GM18498 (cell line): ENCODE measurements around the gene SCGB1C1.

Experiments used
- ATAC-seq: cut with Tn5 transposase; IDR thresholded peaks from one replicate; pipeline ENCODE4 v1.9.1; 2021; ENCODE audit warnings: mild to moderate bottlenecking, moderate library complexity; ENCODE audit not compliant: unreplicated experiment

SCGB1C1 gene

DNA sequence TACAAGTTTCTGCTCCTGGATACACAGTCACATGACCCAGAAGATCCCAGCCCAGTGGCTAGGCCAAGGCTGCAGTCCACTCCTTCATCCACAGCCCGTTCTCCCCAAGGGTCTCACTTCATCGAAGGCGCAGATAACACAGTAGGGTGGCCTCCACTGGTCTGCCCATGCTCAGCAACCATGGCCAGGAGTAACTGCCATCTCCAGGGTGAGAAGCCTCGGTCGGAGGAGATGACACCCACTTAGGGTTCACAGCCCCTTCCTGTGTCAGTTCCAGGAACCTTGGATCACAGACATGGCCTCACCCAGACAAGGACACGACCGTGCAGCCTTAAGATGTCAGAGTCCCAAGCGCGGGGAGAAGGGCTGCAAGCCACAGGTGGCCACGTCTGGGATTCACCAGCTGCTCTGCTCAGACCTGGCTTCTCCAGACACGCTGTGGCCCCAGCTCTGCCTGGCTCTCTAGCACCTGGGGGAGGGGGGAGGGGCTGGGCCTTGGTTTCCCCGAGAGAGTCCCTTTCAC lies 11.8 kb downstream of the SCGB1C1 start:
- no peak for ATAC-seq

DNA sequence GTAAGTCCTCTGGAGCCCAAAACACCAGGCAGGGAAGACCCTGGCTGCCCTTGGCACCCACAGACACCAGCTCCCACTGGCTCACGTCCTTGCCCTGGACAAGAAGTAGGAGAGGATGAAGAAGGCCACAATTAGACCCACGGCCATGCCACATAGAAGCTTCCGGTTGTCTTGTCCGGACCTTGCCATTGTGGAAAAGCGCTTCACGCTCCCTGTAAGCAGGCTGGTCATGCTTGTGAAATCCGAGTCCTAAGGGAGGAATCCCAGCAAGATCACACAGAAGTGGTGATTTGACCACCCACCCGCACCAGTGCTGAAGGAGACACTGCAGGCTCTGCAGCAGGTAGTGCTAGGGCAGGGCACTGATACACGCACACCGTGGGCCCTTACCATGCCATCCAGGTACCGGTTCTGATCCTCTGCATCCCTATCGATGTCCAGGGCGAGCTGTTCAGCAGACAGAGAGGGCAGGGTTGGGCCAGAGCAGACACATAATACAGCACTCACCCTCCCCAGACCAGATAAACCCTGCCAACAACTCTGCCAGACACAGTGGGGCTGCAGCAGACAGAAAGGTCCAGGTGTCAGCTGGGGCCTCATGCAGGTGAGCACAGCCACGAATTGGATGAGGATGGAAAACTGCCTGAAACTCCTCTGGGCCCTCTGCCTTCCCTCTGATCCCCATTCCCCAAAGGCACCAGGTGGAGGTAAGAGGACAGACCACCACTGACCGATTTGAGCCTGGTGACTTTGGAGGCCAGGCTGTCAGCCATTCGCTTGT lies 12.5 kb downstream of the SCGB1C1 start:
- no peak for ATAC-seq

DNA sequence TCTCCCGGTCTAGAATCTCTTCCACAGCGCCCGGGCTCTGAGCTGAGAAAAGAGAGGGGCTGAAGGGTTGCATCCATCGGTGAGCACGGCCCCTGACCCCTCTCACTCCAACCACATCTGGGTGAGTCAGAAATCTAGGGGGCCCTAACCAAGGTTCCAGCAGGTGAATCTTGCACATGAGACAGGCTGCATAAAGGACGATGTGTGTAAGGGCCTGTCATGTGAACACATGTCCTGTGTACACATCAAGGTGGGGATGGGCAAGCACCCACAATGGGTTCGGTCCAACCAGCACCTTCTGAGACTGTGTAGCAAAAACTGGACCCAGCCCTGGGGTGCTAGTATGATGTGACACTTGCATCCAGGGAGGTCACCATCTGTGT lies 13.1 kb downstream of the SCGB1C1 start:
- no peak for ATAC-seq

DNA sequence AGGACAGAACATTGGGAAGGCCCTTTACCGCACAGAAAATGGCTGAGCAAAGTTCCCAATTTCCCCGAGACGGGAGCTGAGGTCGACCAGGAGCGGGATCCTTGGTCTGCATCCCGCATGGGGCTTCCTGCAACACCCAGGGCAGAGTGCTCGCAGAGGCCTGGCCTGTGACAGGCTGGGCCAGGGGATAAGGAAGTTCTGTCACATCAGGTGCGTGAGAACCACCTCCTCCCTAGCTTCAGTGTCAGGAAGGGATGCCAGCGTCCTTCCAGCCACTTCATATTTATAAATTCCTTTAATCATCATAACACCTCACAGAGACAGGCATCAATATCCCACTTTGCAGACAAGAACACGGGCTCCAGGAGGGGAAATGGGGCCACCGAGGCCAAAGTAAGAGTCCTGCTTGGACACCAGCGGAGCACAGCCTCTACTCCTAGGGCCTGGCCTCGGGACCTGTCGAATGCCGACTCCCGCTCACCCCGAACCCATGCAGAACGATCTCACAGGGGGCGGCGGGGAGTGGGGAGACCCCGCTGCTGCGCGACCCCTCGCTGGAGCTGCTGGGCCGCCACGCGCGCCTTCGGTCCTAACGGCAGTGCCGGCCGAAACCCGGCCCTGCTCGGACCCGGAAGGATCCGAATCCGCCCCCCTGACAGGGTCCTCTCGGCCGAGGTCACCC lies 13.8 kb downstream of the SCGB1C1 start:
- ATAC-seq: peak; percentile 1

DNA sequence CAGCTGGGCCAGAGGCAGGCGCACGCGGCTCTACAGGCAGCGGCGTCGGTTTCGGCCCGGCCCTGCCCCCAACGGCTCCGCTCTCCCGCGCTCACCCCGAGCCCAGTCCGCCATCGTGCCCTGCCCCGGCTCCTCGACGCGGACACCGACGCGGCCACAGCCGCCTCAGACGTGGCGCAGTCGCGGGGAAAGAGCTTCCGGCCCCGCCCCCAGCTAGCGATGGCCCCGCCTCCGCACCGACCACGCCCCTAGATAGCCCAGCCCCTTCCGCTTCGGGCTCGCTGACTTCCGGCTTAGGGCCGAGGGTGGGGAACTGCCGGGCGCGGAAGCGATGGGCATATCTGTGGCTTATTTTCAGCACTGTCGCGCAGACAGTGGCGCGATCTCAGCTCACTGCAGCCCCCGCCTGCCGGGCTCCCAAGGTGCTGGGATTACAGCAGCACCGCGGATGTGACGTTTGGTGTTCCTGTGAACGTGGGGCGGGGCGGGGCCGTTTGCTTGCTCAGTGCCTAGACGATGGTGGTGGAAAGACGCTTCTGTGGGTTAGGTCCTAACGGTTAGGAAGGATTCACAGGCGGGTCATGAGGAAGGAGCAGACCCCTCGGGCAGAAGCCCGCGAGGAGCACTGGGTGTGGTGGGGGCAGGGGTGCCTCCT lies 14.5 kb downstream of the SCGB1C1 start, which contains the start of the genes BET1L and RIC8A:
TSS of gene BET1L (minus strand) at position 192 of the 655 bp plus-strand sequence. CDS start at position 114, 78 bp downstream.
TSS of gene RIC8A (plus strand) at position 501 of the 655 bp plus-strand sequence. CDS start 1,147 bp downstream, outside the sequence.
- ATAC-seq: peak; percentile 79

DNA sequence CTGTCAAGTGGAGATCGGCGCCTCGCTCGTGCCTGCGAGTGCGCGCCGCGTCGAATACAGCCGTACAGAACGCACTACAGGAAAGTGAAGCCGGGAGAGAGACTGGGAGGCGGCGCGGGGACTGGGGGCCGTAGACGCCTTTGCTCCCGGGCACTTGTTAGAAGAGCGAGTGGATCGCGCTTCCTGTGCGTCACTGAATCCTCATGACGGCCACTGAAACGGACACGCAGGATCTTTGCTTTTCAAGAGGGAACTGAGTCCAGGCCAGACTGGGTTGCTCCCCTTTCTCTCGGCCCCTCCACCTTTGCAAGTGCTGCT lies 14.9 kb downstream of the SCGB1C1 start:
- peak; percentile 1 for ATAC-seq

DNA sequence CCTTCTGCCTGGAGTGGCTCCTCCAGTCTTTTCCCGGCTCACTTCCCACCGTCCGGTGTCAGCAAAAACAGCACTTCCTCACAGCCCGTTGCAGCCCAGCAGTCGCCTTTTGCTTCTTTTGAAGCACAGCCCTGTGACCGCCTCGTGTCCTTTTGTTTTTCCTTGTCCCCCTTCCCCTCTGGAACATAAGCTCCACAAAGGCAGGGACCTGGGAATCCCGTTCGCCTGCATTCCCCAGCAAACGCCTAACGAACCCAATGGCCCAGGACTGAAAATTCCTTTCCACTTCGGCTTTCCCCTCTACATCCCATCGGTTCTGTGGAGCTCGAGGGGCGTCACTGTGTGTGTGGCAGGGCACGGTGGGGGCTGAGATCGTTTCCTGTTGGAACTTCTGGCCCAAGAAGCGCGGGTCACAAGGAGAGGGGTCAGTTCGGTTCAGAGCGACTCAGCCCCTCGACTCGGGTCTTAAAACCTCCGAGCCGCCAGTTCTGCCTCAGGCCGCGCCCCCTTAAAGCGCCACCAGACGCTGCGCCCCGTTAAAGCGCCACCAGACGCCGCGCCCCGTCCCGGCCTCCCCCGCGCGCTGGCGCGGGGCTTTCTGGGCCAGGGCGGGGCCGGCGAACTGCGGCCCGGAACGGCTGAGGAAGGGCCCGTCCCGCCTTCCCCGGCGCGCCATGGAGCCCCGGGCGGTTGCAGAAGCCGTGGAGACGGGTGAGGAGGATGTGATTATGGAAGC lies 15.5 kb downstream of the SCGB1C1 start:
- ATAC-seq: peak; percentile 46

DNA sequence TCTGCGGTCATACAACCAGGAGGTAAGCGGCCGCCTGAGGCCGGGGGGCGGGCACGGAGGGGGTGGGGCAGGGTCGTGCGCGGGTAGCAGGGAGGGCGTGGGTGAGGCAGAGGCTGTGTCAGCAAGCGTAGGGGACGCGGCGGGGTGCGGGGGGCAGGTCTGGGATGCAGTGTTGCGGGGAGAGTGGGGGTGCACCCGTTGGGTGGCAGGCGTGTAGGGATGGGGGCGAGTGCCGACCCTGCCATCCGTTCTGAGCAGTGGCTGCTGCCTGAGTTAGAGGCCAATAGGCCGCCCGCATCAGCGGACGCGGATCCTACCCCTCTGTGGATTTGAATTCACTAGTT lies 16.0 kb downstream of the SCGB1C1 start:
- ATAC-seq: peak; percentile 0

DNA sequence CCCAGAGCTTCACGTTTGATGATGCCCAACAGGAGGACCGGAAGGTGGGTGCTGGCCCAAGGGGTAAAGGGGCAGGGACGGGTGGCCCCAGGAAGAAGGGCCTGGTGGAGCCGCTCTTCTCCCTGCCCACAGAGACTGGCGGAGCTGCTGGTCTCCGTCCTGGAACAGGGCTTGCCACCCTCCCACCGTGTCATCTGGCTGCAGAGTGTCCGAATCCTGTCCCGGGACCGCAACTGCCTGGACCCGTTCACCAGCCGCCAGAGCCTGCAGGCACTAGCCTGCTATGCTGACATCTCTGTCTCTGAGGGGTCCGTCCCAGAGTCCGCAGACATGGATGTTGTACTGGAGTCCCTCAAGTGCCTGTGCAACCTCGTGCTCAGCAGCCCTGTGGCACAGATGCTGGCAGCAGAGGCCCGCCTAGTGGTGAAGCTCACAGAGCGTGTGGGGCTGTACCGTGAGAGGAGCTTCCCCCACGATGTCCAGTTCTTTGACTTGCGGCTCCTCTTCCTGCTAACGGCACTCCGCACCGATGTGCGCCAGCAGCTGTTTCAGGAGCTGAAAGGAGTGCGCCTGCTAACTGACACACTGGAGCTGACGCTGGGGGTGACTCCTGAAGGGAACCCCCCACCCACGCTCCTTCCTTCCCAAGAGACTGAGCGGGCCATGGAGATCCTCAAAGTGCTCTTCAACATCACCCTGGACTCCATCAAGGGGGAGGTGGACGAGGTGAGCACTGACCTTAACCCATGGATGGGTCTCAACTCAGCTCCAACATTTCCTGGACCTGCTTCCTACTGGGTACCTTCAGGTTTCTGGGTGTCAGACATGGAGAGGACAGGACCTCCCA lies 16.6 kb downstream of the SCGB1C1 start:
- no peak for ATAC-seq

DNA sequence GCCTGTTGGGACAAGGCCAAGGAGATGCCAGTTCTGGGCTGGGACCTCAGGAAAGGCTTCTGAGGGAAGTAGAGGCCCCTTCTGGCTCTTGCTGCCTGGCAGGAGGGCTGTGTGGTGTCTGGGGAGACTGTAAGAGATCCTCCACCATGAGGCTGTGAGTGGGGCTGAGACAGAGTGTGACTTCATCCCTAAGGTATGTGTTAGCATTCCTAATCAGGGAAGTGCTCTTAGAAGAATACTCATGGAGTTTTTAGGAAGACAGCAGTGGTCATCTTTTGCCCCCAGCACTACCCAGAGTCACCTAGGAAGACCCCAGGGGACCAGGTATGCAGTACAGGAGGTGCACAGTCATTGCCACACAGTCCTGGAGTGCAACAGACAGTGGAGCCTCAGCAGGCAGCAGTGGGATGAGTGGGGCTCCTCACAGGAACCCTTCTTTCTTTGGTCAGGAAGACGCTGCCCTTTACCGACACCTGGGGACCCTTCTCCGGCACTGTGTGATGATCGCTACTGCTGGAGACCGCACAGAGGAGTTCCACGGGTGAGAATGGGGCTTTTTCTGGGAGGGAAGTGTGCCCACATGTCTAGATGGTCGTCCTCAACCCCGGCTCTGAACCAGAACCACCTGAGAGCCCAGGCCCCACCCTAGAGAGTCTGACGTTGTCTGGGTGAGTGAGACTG lies 17.4 kb downstream of the SCGB1C1 start:
- no peak for ATAC-seq

DNA sequence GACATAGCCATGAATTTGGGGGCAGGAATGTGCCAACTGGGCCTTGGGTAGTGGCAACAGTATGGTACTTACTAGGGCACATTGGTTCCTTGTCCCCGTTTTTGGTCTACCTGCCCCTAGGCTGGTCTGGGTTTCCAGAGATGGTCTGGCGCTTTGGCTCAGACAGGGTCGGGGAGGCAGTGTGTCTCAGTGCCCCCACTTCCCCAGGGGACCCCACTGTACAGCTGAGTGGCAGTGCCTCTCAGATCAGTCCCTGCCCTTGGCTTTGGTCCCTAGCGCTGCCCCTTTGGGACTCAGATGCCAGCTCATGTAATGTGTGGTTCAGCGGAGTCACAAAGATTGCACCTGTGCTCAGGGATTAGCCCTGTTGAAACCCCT lies 17.9 kb downstream of the SCGB1C1 start:
- no peak for ATAC-seq

DNA sequence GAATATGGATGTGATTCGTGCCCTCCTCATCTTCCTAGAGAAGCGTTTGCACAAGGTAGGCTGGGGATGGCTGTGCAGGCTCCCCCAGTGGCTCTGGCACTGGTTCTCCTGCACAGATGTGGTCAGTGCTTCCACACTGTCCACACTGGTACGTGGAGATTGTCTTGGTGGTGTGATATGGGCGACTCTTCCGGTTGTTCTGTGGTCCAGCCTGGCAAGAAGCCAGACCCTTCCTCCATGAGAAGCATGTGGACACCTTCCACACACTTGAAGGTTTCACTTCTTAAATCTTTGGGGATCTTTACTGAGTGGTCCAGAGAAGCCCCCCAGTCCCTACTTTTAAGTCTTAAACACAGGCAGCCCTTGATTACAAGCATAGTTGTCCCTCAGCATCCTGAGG lies 18.4 kb downstream of the SCGB1C1 start:
- ATAC-seq: no peak

DNA sequence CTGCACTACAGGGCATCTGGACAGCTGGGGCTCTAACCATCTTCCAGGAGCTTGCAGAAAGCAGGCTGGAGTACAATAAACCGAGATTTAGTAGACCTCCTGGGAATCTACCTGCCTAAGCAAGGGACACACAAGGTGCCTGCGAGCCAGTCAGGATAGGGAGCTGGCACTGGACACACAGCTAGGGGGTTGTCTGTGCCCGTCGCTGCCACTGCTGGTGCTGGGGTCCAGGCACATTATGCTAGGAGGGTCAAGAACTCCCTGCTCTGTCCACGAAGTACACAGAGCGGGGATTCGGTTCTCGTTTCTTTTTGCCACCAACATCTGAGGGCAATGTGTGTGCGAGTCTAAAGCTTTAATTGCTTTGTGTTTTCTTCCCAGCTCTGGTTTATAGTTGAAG lies 18.9 kb downstream of the SCGB1C1 start:
- ATAC-seq: no peak

DNA sequence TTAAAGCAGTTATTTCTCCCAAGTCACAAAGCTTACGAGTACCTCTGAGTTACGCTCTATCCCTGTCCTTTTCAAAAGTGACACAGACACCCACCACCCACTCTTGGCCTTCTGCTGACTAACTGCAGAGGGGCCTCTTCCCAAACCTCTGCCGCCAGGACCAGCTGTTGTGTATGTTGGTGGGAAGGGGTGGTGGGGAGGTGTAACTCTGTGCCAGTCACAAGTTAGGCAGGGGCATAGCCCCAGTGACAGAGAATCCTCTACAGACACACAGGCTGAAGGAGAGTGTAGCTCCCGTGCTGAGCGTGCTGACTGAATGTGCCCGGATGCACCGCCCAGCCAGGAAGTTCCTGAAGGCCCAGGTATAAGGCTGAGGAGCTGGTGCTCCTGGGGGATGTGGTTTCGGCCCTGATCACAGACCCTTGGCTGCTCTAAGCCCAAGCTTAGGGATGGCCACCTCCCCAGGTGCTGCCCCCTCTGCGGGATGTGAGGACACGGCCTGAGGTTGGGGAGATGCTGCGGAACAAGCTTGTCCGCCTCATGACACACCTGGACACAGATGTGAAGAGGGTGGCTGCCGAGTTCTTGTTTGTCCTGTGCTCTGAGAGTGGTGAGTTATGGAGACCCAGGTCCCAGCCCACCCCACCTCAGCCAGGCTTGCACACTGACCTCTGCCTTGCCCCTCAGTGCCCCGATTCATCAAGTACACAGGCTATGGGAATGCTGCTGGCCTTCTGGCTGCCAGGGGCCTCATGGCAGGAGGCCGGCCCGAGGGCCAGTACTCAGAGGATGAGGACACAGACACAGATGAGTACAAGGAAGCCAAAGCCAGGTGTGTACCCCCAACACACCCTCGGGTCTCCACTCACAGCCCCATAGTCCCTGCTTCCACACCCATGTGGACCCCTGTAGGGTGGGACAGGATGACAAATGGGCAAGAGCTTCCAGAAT lies 19.5 kb downstream of the SCGB1C1 start:
- ATAC-seq: no peak

DNA sequence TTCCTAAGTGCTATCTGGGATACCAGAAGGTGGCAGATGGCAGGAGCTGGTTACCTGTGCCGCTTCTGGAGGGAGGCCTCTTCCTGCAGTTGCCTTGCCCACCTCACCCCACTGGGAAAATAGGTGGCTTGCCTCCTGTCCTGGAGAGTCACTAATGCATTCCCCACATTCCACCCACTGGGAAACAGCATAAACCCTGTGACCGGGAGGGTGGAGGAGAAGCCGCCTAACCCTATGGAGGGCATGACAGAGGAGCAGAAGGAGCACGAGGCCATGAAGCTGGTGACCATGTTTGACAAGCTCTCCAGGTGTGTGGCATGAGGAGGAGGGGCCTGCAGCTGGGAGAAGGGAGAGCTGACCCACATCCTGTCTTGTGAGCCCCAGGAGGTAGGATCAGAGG lies 20.2 kb downstream of the SCGB1C1 start:
- no peak for ATAC-seq

DNA sequence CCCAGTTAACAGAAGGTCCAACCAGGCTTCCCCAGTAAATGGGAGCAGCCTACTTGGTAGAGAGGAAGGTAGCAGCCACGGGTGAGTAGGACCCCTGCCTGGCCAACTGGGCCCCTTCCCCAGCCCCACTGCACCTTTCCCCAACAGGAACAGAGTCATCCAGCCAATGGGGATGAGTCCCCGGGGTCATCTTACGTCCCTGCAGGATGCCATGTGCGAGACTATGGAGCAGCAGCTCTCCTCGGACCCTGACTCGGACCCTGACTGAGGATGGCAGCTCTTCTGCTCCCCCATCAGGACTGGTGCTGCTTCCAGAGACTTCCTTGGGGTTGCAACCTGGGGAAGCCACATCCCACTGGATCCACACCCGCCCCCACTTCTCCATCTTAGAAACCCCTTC lies 21.2 kb downstream of the SCGB1C1 start:
- no peak for ATAC-seq

DNA sequence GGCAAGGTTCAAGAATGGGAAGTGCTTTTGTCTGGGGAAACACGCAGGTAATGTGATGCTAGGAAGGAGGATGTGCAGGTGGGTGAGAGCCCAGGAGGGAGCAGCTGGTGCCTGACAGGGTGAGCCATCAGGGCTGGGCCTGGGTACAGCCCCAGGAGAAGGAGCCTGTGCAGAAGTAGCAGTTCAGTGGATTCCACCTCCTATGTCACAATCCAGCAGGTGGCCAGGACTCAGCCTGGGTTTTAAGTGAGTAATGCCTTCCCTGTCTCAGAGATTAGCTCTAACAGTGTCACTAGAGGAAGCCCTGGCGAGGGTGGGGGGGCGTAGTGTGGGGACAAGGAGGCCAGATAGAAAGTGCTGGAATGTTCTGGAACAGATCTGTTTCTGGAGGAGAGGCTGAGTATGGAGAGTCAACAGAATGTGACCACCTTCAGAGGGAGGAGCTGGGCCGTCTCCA lies 22.7 kb downstream of the SCGB1C1 start:
- ATAC-seq: no peak
